K562 (cell line): ENCODE data around the gene SLC38A2. TPM values are rescaled to one million over a fixed set of nuclear protein-coding genes. Genes with fewer than 3 reads are reported as not detected.

ENCODE experiments used
- ARID2 ChIP-seq: fragments of 450-650 bp; IDR thresholded peaks from 2 replicates; pipeline ENCODE4 v1.6.1; 2017; ENCODE audit warnings: antibody characterized with exemption, mild to moderate bottlenecking
- BCOR ChIP-seq: fragments of 450-650 bp; IDR thresholded peaks from 2 replicates; pipeline ENCODE4 v1.6.1; 2016
- E2F8 ChIP-seq: fragments of 450-650 bp; IDR thresholded peaks from 2 replicates; pipeline ENCODE4 v1.7.1; 2018; ENCODE audit warnings: mild to moderate bottlenecking, low read depth; ENCODE audit not compliant: partially characterized antibody
- ETV5 ChIP-seq: sonication (generic); formaldehyde crosslinking; IDR thresholded peaks from 2 replicates; pipeline ENCODE4 v1.4.0; 2020; ENCODE audit warnings: low read depth, mild to moderate bottlenecking, missing genetic modification reagents
- HMG20A ChIP-seq: fragments of 450-650 bp; formaldehyde crosslinking; conservative IDR thresholded peaks from 2 replicates; pipeline ENCODE4 v1.4.0; 2020; ENCODE audit warnings: mild to moderate bottlenecking, mixed read lengths
- IRF9 ChIP-seq: fragments of 450-650 bp; IDR thresholded peaks from 2 replicates; pipeline ENCODE4 v1.6.1; 2016; ENCODE audit warnings: missing biosample characterization, missing genetic modification characterization
- JUNB ChIP-seq: fragments of 450-650 bp; formaldehyde crosslinking; conservative IDR thresholded peaks from 2 replicates; pipeline ENCODE4 v1.4.0; 2020; ENCODE audit warnings: mild to moderate bottlenecking
- LEF1 ChIP-seq: fragments of 450-650 bp; IDR thresholded peaks from 2 replicates; pipeline ENCODE4 v1.6.1; 2016; ENCODE audit warnings: mild to moderate bottlenecking
- MXI1 ChIP-seq: IDR thresholded peaks from 2 replicates; pipeline ENCODE4 v1.6.1; 2011; ENCODE audit warnings: low read depth, mild to moderate bottlenecking, improper control_type of control experiment, low read length
- PCBP2 ChIP-seq: fragments of 200-400 bp; formaldehyde crosslinking; IDR thresholded peaks from 2 replicates; pipeline ENCODE4 v1.6.1; 2018; ENCODE audit warnings: low read length, low read depth, mild to moderate bottlenecking, moderate library complexity; ENCODE audit not compliant: poor library complexity, severe bottlenecking
- PHB2 ChIP-seq: fragments of 450-650 bp; IDR thresholded peaks from 2 replicates; pipeline ENCODE4 v1.6.1; 2017; ENCODE audit warnings: low read depth
- RBM39 ChIP-seq: fragments of 200-400 bp; formaldehyde crosslinking; optimal IDR thresholded peaks from 2 replicates; pipeline ENCODE3; 2018; ENCODE audit warnings: low read depth, low read length
- TGIF2 ChIP-seq: sonication (generic); formaldehyde crosslinking; IDR thresholded peaks from 2 replicates; pipeline ENCODE4 v1.8.1; 2022; ENCODE audit warnings: mild to moderate bottlenecking, missing genetic modification reagents, moderate library complexity
- ZBTB11 ChIP-seq, 3 experiments: fragments of 200-800 bp in 1 of 3; fragments of 250-450 bp in 1 of 3; fragments of 450-650 bp in 1 of 3; sonication (Bioruptor Pico) in 1 of 3; sonication (Bioruptor generic) in 1 of 3; formaldehyde crosslinking in 1 of 3; IDR thresholded peaks; 2 replicates each; pipeline versions ENCODE4 v1.6.1 to v1.8.0; 2016 to 2022; ENCODE audit warnings: mild to moderate bottlenecking in 2 of 3, missing genetic modification characterization in 2 of 3, missing compliant biosample characterization in 1 of 3, moderate library complexity in 1 of 3
- ZNF408 ChIP-seq: fragments of 250-450 bp; sonication (Bioruptor Pico); IDR thresholded peaks from 2 replicates; pipeline ENCODE4 v1.4.0; 2020; ENCODE audit warnings: low read depth, mild to moderate bottlenecking, moderate library complexity
- ZNF655 ChIP-seq: fragments of 250-450 bp; sonication (Bioruptor Pico); IDR thresholded peaks from 2 replicates; pipeline ENCODE4 v1.5.0; 2021
- ZNF740 ChIP-seq, 3 experiments: fragments of 200-800 bp in 1 of 3; sonication (Bioruptor generic) in 1 of 3; sonication (generic) in 1 of 3; formaldehyde crosslinking in 1 of 3; IDR thresholded peaks; 2 replicates each; pipeline versions ENCODE4 v1.6.1 to v1.8.0; 2016 to 2022; ENCODE audit warnings: mild to moderate bottlenecking in 2 of 3, missing compliant biosample characterization in 2 of 3, missing genetic modification characterization in 2 of 3, missing genetic modification reagents in 1 of 3
- polyA plus RNA-seq, 8 experiments: library from polyadenylated mRNA; depleted of rRNA in 4 of 8; stranded (reverse) in 5 of 8; unstranded in 3 of 8; fragments of >200 nt; fragmentation: Nextera tagmentation in 2 of 8; fragmentation: Illumina TruSeq in 1 of 8; extraction: Ambion mirVana in 2 of 8; extraction: Trizol in 1 of 8; gene quantifications; 2 replicates each; pipeline versions ENCODE4 v1.2.1 to v1.2.3, GENCODE V29; 2011 to 2014; ENCODE audit warnings: inconsistent platforms in 1 of 8, missing spikeins in 1 of 8
- total RNA-seq, 7 experiments: library from RNA; depleted of rRNA in 6 of 7; stranded (reverse); fragments of >200 nt in 6 of 7; fragmentation: Illumina TruSeq in 2 of 7; extraction: Trizol in 2 of 7; gene quantifications; 2 replicates each; pipeline versions ENCODE4 v1.2.1 to v1.2.3, GENCODE V29; 2011 to 2021; ENCODE audit warnings: low replicate concordance in 1 of 7

Gene SLC38A2
- total and polyA plus RNA-seq, 9 of the 15 experiments (the other 6 are each of a cell fraction or from before 2014, with no cell fraction given), result 98.7 to 292 (median 143) TPM

- TF ChIP-seq ZBTB11 (CRISPR knock-in tag; IDR thresholded peaks at IDR 0.05), result peak in 2 of 3 experiments; percentile 66 to 94; a peak in 4 of 6 replicates
- TF ChIP-seq RBM39, result no peak
- TF ChIP-seq LEF1, result 0 out of 2 replicates have a peak, but pooled peaks have one; percentile 22
- TF ChIP-seq IRF9 (tag), result no peak
- no peak for TF ChIP-seq BCOR
- TF ChIP-seq MXI1, result no peak; the same call in 1 of the 2 replicates
- TF ChIP-seq ZNF655, result no peak
- no peak for TF ChIP-seq JUNB (CRISPR knock-in tag)
- TF ChIP-seq HMG20A (CRISPR knock-in tag), result no peak
- peak; percentile 11 for TF ChIP-seq E2F8
- TF ChIP-seq PCBP2, result peak; percentile 97
- TF ChIP-seq ETV5 (CRISPR knock-in tag), result peak; percentile 70
- TF ChIP-seq ZNF740 (CRISPR knock-in tag; IDR thresholded peaks at IDR 0.05), result peak; percentile 69
- TF ChIP-seq ZNF740 (tag; IDR thresholded peaks at IDR 0.05), result peak in 1 of 2 experiments; percentile 28; a peak in 1 of 4 replicates
- TF ChIP-seq PHB2, result no peak
- no peak for TF ChIP-seq ARID2
- TF ChIP-seq ZNF408, result no peak
- no peak for TF ChIP-seq TGIF2 (CRISPR knock-in tag)
Observed at GRCh38 chr12:46382964-46383653, 10.5 kb upstream of the SLC38A2 start (continued).
